ENCODE measurements around the gene PTAR1.

GRCh38 chr9:69798744-69799143 is 38.9 kb upstream of the PTAR1 start:
- no peak for TF ChIP-seq CTCF (IDR thresholded peaks at IDR 0.05; ENCODE audit: poor library complexity, severe bottlenecking)
- TF ChIP-seq EZH2 (IDR thresholded peaks at IDR 0.05; ENCODE audit: borderline replicate concordance, insufficient read depth, low read length, poor library complexity, severe bottlenecking) = no peak
- no peak for TF ChIP-seq SMC3 (conservative IDR thresholded peaks at IDR 0.05; ENCODE audit: poor library complexity)
- no peak for TF ChIP-seq REST (IDR thresholded peaks at IDR 0.05; ENCODE audit: borderline replicate concordance)
- no peak for TF ChIP-seq TAF1 (IDR thresholded peaks at IDR 0.05; ENCODE audit: low read depth)
- TF ChIP-seq POLR2AphosphoS5 (IDR thresholded peaks at IDR 0.05) = no peak
- no peak for TF ChIP-seq RAD21 (conservative IDR thresholded peaks at IDR 0.05)
- TF ChIP-seq EP300 (conservative IDR thresholded peaks at IDR 0.05; ENCODE audit: poor library complexity, severe bottlenecking) = no peak
- no peak for TF ChIP-seq MXI1 (conservative IDR thresholded peaks at IDR 0.05; ENCODE audit: poor library complexity, severe bottlenecking)
